ENCODE data around the gene GPR55. TPM values are rescaled to one million over a fixed set of nuclear protein-coding genes. Genes with fewer than 3 reads are reported as not detected.

Gene GPR55
- total and polyA plus RNA-seq, 10 of the 15 experiments (the other 5 are each of a cell fraction or from before 2014, with no cell fraction given), result 2.1 to 30.1 (median 16.2) TPM

- TF ChIP-seq NR2F1 (conservative IDR thresholded peaks at IDR 0.05), result peak; percentile 44; the same call in 1 of the 2 replicates
- peak; percentile 0; the same call in 1 of the 2 replicates for TF ChIP-seq SMAD5 (IDR thresholded peaks at IDR 0.05; ENCODE audit: low read depth)
- TF ChIP-seq SPI1 (IDR thresholded peaks at IDR 0.05; ENCODE audit: borderline replicate concordance, insufficient read depth, low read depth, low read length), result peak; percentile 15; the same call in 1 of the 2 replicates
- TF ChIP-seq, protein P1, sequence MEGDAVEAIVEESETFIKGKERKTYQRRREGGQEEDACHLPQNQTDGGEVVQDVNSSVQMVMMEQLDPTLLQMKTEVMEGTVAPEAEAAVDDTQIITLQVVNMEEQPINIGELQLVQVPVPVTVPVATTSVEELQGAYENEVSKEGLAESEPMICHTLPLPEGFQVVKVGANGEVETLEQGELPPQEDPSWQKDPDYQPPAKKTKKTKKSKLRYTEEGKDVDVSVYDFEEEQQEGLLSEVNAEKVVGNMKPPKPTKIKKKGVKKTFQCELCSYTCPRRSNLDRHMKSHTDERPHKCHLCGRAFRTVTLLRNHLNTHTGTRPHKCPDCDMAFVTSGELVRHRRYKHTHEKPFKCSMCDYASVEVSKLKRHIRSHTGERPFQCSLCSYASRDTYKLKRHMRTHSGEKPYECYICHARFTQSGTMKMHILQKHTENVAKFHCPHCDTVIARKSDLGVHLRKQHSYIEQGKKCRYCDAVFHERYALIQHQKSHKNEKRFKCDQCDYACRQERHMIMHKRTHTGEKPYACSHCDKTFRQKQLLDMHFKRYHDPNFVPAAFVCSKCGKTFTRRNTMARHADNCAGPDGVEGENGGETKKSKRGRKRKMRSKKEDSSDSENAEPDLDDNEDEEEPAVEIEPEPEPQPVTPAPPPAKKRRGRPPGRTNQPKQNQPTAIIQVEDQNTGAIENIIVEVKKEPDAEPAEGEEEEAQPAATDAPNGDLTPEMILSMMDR (IDR thresholded peaks at IDR 0.05 in 2 of 3, conservative IDR thresholded peaks at IDR 0.05 in 1 of 3; ENCODE audit: control insufficient read depth in 2 of 3, extremely low read depth in 1 of 3, insufficient read depth in 1 of 3, low read depth in 3 of 3, low read length in 3 of 3), result peak; percentile 44 to 60 (median 52)
- TF ChIP-seq LARP7 (IDR thresholded peaks at IDR 0.05), result peak; percentile 60
- TF ChIP-seq CUX1 (IDR thresholded peaks at IDR 0.05; ENCODE audit: insufficient replicate concordance, low read depth, low read length), result peak; percentile 65
- TF ChIP-seq EZH2 (IDR thresholded peaks at IDR 0.05; ENCODE audit: borderline replicate concordance, control insufficient read depth, low read depth, low read length), result no peak
- no peak for TF ChIP-seq HDGF (IDR thresholded peaks at IDR 0.05)
- TF ChIP-seq, protein P2, sequence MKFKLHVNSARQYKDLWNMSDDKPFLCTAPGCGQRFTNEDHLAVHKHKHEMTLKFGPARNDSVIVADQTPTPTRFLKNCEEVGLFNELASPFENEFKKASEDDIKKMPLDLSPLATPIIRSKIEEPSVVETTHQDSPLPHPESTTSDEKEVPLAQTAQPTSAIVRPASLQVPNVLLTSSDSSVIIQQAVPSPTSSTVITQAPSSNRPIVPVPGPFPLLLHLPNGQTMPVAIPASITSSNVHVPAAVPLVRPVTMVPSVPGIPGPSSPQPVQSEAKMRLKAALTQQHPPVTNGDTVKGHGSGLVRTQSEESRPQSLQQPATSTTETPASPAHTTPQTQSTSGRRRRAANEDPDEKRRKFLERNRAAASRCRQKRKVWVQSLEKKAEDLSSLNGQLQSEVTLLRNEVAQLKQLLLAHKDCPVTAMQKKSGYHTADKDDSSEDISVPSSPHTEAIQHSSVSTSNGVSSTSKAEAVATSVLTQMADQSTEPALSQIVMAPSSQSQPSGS (IDR thresholded peaks at IDR 0.05; ENCODE audit: low read length), result no peak
- TF ChIP-seq SRF (IDR thresholded peaks at IDR 0.05; ENCODE audit: low read depth in 2 of 2, low read length in 2 of 2), result no peak
- TF ChIP-seq PKNOX1 (IDR thresholded peaks at IDR 0.05), result no peak
- TF ChIP-seq, protein P3, sequence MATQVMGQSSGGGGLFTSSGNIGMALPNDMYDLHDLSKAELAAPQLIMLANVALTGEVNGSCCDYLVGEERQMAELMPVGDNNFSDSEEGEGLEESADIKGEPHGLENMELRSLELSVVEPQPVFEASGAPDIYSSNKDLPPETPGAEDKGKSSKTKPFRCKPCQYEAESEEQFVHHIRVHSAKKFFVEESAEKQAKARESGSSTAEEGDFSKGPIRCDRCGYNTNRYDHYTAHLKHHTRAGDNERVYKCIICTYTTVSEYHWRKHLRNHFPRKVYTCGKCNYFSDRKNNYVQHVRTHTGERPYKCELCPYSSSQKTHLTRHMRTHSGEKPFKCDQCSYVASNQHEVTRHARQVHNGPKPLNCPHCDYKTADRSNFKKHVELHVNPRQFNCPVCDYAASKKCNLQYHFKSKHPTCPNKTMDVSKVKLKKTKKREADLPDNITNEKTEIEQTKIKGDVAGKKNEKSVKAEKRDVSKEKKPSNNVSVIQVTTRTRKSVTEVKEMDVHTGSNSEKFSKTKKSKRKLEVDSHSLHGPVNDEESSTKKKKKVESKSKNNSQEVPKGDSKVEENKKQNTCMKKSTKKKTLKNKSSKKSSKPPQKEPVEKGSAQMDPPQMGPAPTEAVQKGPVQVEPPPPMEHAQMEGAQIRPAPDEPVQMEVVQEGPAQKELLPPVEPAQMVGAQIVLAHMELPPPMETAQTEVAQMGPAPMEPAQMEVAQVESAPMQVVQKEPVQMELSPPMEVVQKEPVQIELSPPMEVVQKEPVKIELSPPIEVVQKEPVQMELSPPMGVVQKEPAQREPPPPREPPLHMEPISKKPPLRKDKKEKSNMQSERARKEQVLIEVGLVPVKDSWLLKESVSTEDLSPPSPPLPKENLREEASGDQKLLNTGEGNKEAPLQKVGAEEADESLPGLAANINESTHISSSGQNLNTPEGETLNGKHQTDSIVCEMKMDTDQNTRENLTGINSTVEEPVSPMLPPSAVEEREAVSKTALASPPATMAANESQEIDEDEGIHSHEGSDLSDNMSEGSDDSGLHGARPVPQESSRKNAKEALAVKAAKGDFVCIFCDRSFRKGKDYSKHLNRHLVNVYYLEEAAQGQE (IDR thresholded peaks at IDR 0.05; ENCODE audit: low read depth, low read length), result peak; percentile 28; the same call in 1 of the 2 replicates
- TF ChIP-seq MYB (IDR thresholded peaks at IDR 0.05; ENCODE audit: borderline replicate concordance, low read depth, low read length), result no peak
- TF ChIP-seq NFYB (IDR thresholded peaks at IDR 0.05; ENCODE audit: insufficient read depth, low read depth, low read length), result no peak
Observed at GRCh38 chr2:230925879-230926765, 1.1 kb upstream of the GPR55 start (continued).
